HG03045 (cell line): Measurements from ENCODE around the gene BTBD9.

Source experiments
- ATAC-seq: cut with Tn5 transposase; IDR thresholded peaks from one replicate; pipeline ENCODE4 v1.9.1; 2021; ENCODE audit warnings: mild to moderate bottlenecking, moderate library complexity; ENCODE audit not compliant: unreplicated experiment

Gene BTBD9

DNA sequence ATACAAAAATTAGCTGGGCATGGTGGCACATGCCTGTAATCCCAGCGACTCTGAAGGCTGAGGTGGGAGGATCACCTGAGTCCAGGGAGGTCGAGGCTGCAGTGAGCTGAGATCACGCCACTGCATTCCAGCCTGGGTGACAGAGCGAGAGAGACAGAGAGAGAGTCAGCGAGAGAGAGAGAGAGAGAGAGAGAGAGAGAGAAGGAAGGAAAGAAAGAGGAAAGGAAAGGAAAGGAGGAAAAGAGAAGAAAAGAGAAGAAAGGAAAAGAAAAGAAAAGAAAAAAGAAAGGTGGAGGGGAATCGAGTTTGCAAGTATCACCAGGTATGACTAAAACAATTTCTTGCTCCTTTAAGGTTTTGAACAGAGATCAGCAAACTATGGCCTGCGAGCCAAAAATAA, 152.3 kb downstream of the BTBD9 start:
- ATAC-seq = no peak

DNA sequence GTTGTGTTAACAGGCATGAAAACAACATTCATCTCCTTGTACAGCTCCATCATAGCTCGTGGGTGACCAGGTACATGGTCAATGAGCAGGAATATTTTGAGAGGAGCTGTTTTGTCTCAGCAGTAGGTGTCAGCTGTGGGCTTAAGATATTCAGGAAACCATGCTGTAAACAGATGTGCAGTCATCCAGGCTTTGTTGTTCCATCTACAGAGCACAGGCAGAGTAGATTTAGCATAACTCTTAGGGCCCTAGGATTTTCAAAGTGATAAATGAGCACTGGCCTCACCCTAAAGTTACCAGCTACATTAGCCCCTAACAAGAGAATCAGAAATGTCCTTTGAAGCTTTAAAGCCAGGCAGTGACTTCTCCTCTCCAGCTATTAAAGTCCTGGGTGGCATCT, 154.2 kb downstream of the BTBD9 start:
- no peak for ATAC-seq

DNA sequence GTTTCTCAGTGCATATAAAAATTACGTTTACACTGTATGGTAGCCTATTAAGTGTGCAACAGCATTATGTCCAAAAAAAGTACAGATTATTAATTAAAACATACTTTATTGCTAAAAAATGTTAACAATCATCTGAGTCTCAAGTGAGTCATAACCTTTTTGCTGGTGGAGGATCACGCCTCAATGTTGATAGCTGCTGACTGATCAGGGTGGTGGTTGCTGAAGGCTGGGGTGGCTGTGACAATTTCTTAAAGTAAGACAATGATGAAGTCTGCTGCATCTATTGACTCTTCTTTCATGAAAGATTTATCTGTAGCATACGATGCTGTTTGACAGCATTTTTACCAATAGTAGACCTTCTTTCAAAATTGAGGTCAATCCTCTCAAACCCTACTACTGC, 155.1 kb downstream of the BTBD9 start:
- no peak for ATAC-seq

- peak; percentile 71 for ATAC-seq
These were observed 156.2 kb downstream of the BTBD9 start for GRCh38 chr6:38483526-38483925.

- no peak for ATAC-seq
These were observed 157.3 kb downstream of the BTBD9 start for GRCh38 chr6:38482466-38482865.

- ATAC-seq = no peak
These were observed 157.9 kb downstream of the BTBD9 start for GRCh38 chr6:38481851-38482250.

- no peak for ATAC-seq
These were observed 158.4 kb downstream of the BTBD9 start for GRCh38 chr6:38481211-38481836.

- ATAC-seq = no peak
These were observed 159.7 kb downstream of the BTBD9 start for GRCh38 chr6:38480036-38480435.

DNA sequence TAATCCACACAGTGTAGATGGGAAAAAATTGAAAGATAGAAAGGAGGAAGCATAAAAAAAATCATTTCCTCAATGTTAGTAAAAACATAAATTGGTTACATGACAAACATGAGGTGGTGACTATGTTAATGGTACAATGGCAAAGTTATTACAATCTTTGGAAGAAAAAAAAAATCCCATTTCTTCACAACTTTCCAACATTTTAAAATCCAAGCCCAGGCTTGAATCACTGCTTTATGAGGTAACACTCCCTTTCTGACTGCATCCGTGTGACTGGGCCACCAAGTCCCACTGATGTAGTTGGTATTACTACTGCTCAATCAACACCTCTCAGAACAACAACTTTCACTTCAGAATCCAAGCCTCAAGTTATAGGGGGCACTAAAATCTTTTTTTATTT, 160.4 kb downstream of the BTBD9 start:
- ATAC-seq = no peak

- ATAC-seq = no peak
These were observed 162.0 kb downstream of the BTBD9 start for GRCh38 chr6:38477680-38478260.

DNA sequence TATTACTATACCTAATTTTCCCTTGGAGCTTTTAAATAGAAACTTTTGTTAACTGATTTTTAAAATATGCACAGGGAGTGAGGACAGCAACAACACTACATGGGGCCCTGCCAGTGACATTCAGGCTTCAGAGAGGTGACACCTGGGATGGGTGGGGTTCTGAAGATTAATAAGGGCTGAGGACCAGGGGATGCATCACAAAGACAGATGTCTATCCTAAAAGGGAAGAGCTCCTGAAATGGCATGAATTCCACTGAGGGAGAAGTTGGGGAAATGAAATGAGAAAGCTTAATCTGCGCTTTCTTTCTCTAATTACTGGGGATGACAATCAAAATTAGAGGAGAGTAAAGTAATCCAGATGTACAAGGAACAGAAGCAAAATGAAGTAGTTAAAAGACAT, 162.8 kb downstream of the BTBD9 start:
- ATAC-seq = no peak

- ATAC-seq = no peak
These were observed 163.6 kb downstream of the BTBD9 start for GRCh38 chr6:38476141-38476540.

DNA sequence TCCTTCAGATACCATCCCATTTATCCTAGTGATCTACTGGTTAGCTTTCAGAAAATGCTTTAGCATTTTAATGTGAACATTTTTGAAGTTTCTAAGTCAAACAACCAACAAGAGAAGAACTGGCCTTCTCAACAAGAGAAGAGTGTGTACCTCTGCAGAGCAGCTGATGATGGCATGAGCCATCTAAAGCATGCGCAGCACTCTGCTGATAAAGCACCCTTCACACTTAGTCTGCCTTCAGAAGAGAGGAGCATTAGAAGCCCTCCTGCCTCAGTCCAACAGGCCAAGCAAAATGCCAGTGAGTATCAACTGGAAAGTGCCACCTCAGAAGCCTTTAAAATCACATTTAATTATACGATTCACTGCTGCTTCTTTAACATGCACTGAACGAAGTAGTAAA, 169.2 kb downstream of the BTBD9 start:
- ATAC-seq = no peak

- ATAC-seq = no peak
These were observed 172.2 kb downstream of the BTBD9 start for GRCh38 chr6:38467566-38467965.

DNA sequence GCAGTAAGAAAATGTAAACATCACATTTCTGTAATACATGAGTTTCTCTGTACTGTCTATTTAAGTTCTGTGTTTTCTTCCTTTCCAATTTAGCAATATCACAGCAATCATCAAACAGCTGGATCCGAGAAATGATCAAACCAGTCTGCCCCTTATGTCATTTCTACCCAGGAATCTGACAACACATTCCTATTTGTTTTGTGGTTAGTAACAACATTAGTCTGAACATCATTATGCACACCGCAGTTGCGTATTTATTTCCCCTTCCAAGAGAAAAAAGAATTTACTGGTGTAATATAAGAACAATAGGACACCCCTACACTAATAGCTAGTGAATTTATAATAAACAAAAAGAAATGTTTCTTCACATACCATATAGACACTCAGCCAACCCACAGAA, 179.5 kb downstream of the BTBD9 start:
- no peak for ATAC-seq

DNA sequence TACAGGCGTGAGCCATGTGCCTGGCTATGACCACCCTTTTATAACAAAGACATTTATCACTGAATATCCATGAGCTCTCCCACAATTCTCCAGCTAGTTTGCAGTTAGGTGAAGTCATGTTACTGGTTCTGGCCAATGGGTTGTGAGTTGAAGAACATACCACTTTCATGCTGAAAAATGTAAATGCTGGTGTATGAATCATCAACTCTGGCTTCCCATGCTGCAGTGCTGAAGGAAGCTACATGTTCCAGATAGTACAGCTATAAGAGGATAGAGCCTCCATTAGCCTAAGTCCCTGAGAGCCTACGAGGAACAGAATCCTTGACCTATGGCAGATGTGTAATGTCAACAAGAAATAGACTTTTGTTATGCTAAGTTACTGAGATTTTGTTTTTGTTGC, 180.4 kb downstream of the BTBD9 start:
- no peak for ATAC-seq

DNA sequence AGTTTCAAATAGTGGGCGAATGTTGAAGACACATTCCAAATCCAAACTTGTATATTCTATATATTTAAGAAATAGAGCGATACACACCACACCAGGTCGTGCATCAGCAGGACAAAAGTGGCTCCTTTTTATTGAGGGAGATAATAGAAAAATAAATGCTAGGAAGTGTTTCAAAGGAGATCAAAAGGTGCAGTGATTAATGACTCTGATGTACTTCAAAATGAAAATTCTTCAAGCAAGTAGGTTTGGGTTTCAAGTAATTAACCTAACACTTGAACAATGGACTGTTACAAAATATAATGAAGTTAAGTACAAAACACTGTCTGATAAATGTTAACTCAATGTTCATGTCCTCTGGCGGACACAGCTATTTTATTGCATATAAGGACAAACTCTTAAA, 185.9 kb downstream of the BTBD9 start:
- no peak for ATAC-seq

DNA sequence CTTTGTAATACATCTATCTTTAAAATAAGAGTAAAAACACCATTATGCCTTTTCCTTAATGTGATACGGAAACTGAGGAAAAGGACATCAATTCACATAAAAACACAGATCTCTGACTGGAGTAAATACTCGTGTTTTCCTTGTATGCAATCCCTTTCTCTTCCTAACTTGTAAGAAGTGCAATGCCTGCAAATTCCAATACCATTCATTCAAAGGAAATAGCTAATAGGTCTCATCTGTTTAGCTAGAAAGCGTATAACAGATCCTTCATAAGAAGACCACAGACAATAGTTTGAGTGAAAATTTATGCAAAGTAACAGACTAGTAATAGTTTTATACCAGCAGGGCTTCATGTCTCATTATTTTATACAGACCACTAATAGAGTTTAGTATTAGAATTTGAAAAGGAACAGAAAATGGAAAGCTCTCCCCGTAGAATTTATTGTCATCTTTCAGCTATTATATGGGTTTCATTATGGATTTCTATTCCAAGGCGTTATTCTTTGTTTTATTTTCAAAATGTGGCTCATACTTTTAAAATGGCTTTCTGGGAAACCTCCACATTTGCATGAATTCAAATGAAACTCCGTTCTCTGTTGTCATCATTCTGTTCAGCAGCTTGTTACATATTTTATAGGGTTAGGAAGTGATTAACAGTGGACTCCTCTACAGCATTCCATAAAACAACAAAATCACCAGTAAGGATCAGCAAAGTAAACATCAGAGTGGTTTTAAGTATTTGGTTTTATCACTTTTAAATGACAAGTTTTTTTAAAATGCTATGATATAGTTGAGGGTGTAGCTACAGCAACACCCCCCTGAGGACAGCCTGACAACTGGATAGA, 186.7 kb downstream of the BTBD9 start:
- no peak for ATAC-seq

DNA sequence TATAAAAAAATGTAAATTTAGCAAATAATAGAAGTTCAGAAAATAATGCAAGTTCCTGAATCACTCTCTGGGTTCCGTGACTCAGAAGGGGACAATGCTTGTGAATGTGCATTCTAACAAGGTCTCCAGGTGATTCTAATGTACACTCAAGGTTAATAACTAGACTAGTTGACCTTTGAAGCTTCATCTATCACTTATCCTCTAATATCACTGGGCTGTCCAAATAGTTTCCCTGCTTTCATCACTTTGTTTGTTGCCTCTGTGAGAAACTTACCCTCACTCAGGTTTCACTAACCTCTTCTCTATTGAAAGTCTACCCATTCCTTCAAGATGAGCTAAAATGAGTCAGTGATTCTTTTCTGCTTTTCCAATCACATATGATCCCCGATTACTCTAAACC, 189.0 kb downstream of the BTBD9 start:
- ATAC-seq = no peak

DNA sequence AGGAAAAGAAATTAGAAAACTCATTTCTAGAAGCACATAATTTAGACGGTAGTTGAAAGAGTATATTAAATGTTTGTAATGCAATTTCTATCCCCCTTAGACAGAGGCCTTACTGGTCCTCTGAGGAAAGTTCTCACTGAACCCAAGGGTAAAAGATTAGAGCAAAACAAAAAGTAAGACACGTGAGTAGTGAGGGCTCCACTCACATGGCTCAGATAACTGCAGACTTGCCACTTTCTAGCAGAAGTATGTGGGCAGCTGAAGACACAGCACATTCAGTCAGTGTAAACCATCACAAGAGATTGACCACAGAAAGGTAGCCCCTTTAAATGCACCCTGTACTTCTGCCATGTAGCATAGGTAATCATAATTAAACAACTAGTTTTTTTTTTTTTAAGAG, 193.8 kb downstream of the BTBD9 start:
- no peak for ATAC-seq

DNA sequence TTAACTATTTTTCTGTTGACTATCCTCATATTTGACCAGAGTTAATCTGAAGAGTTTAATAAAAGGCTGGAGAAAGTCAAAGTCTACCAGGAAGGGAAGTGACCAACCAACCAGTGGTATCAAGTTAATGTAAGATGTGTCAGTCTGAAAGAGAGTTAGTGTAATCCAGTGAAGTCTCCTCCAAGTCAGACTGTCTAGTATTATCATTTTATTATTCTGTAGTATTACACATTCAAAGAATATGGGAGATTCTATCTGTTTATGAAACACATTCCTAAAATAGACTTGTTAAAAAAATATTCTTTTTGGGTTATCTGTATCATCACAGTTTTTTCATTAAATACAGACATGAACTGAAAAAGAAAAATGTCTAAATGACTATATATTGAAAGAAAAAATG, 194.4 kb downstream of the BTBD9 start:
- ATAC-seq = no peak
